Lung (tissue), 12 donors: ENCODE data around the gene SLC37A1. TPM values are rescaled to one million over a fixed set of nuclear protein-coding genes. Genes with fewer than 3 reads are reported as not detected.

Source experiments
- ATAC-seq: fragments of 200-7000 bp; cut with Tn5 transposase; one replicate; pipeline ENCODE4 v1.9.1; 2020; ENCODE audit warnings: moderate number of reproducible peaks; ENCODE audit not compliant: insufficient read depth, low FRiP score
- DNase-seq, 3 donors: peaks; one replicate each; pipeline ENCODE4 v3.0.0-alpha.2; 2013 to 2017
- H3K27ac ChIP-seq, 2 donors: one replicate each; pipeline ENCODE4 v1.5.1; 2013; ENCODE audit warnings: mild to moderate bottlenecking in 2 of 2, moderate library complexity in 2 of 2, control low read depth in 1 of 2, inconsistent platforms in 1 of 2, low read depth in 1 of 2, low read length in 1 of 2
- H3K27me3 ChIP-seq, 3 donors: one replicate each; pipeline ENCODE4 v1.5.1; 2013; ENCODE audit warnings: low read length in 2 of 3; ENCODE audit not compliant: control insufficient read depth in 3 of 3, insufficient read depth in 3 of 3
- H3K36me3 ChIP-seq, 4 donors: one replicate each; pipeline ENCODE4 v1.5.1; 2013; ENCODE audit warnings: low read length in 4 of 4, mild to moderate bottlenecking in 1 of 4, moderate library complexity in 1 of 4; ENCODE audit not compliant: control insufficient read depth in 4 of 4, insufficient read depth in 4 of 4
- H3K4me1 ChIP-seq, 5 donors: one replicate each; pipeline ENCODE4 v1.5.1; 2013; ENCODE audit warnings: low read length in 5 of 5, mild to moderate bottlenecking in 2 of 5, moderate library complexity in 1 of 5; ENCODE audit not compliant: control insufficient read depth in 5 of 5, insufficient read depth in 5 of 5
- H3K4me3 ChIP-seq: one replicate; pipeline ENCODE4 v1.5.1; 2013; ENCODE audit warnings: mild to moderate bottlenecking, control low read depth, moderate library complexity
- H3K9ac ChIP-seq, 2 donors: one replicate each; pipeline ENCODE4 v1.5.1; 2013; ENCODE audit warnings: low read length in 2 of 2, control low read depth in 1 of 2; ENCODE audit not compliant: insufficient read depth in 1 of 2
- H3K9me3 ChIP-seq, 4 donors: one replicate each; pipeline ENCODE4 v1.5.1; 2013; ENCODE audit warnings: low read length in 3 of 4, mild to moderate bottlenecking in 1 of 4, moderate library complexity in 1 of 4; ENCODE audit not compliant: control insufficient read depth in 4 of 4, insufficient read depth in 3 of 4
- WGBS, 2 donors: extraction: QIAGEN DNeasy Blood & Tissue Kit; methylation state at CpG; one replicate each; pipeline ENCODE4 v1.1.7; 2013; 5-methylcytosine and 5-hydroxymethylcytosine counted together
- polyA plus RNA-seq, 2 donors: library from polyadenylated mRNA; stranded (reverse); fragments of 200-250 nt; gene quantifications; one replicate each; pipeline ENCODE4 v1.2.1, GENCODE V29; 2013
- total RNA-seq, 2 donors: library from RNA; depleted of rRNA in 1 of 2; stranded (reverse); fragments of >200 nt in 1 of 2; gene quantifications; one replicate each; pipeline ENCODE4 v1.2.1, GENCODE V29; 2014 to 2021
- TF ChIP-seq, protein P1 (sequence below): IDR thresholded peaks from 2 replicates; pipeline ENCODE4 v1.5.1; 2012; ENCODE audit warnings: mild to moderate bottlenecking; ENCODE audit errors: control extremely low read depth, extremely low read depth
- donor health status: control.
- donor health status: control.
- donor health status: Bipolar disorder and iron deficiency.
- donor health status: healthy.
- donor health status: DM: yes; HTN: yes; CAD: no.

Gene SLC37A1
- total and polyA plus RNA-seq, 4 donors, result 13.3 to 29.5 (median 19.6) TPM

- no peaks in the 10 kb centered on the region for H3K9me3 ChIP-seq
- no peak overlapping the region for H3K9ac ChIP-seq
- H3K4me3 ChIP-seq, result no peak overlapping the region
- 90 to 91% methylated on average over 14 of the region's 14 CpGs for WGBS, 2 donors
- TF ChIP-seq, protein P1, sequence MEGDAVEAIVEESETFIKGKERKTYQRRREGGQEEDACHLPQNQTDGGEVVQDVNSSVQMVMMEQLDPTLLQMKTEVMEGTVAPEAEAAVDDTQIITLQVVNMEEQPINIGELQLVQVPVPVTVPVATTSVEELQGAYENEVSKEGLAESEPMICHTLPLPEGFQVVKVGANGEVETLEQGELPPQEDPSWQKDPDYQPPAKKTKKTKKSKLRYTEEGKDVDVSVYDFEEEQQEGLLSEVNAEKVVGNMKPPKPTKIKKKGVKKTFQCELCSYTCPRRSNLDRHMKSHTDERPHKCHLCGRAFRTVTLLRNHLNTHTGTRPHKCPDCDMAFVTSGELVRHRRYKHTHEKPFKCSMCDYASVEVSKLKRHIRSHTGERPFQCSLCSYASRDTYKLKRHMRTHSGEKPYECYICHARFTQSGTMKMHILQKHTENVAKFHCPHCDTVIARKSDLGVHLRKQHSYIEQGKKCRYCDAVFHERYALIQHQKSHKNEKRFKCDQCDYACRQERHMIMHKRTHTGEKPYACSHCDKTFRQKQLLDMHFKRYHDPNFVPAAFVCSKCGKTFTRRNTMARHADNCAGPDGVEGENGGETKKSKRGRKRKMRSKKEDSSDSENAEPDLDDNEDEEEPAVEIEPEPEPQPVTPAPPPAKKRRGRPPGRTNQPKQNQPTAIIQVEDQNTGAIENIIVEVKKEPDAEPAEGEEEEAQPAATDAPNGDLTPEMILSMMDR, result no peak
- DNase-seq (no peak), ATAC-seq (no peak)
- H3K4me1 ChIP-seq, result no peaks in the 10 kb centered on the region
- H3K27me3 ChIP-seq, result no peaks in the 10 kb centered on the region
- H3K36me3 ChIP-seq, result peaks cover 0 to 42% (median 0%) of the 10 kb centered on the region in 4 donors
- no peak overlapping the region for H3K27ac ChIP-seq
Observed at GRCh38 chr21:42556960-42557359, 43.3 kb downstream of the SLC37A1 start.

DNA sequence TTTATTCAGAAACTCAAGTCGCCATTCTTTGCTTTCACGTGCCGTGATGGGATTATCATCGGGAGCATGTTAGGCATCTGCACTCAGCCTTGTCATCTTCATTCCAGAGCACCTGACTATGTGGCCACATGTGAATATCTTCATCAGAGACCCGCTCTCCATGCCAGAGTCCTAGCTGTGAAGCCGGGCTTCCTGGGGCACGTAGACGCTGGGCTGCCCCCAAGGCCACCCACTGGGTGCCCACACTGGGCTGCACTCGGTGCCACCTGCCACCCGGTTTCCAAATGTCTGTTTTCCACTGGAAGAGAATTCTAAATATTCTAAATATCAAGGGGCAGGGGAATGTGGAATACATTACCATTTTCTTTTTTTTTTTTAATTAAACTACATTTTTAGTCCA, 43.8 kb downstream of the SLC37A1 start:
- H3K27ac ChIP-seq, result no peak overlapping the region
- H3K36me3 ChIP-seq, result peaks cover 0 to 45% (median 0%) of the 10 kb centered on the region in 4 donors
- no peaks in the 10 kb centered on the region for H3K9me3 ChIP-seq
- DNase-seq (no peak), ATAC-seq (no peak)
- WGBS, 2 donors, result 98 to 99% methylated on average over 10 of the region's 10 CpGs
- no peaks in the 10 kb centered on the region for H3K27me3 ChIP-seq
- H3K9ac ChIP-seq, result no peak overlapping the region
- no peak overlapping the region for H3K4me3 ChIP-seq
- no peaks in the 10 kb centered on the region for H3K4me1 ChIP-seq
- TF ChIP-seq, protein P1, result no peak

DNA sequence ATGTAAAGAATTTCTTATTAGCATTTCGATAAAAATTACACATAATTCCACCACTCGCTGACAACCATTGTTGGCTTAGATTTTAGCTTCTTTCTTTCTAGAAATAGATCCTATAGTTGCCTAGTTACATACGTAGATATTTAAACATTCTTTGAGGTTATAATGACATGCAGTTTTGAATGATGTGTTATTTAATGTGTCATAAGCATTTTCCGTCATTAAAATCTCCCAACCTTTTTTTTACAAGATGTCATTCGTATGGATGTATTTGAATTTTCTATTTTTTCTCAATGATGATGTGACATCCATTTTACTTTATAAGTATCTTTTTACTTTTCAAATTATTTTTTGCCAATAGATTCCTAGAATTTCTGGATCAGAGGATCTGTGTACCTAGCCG, 44.7 kb downstream of the SLC37A1 start:
- DNase-seq (no peak), ATAC-seq (no peak)
- Histone ChIP-seq H3K4me1 (no peaks in the 10 kb centered on the region), H3K36me3 (peaks cover 0 to 54% (median 0%) of the 10 kb centered on the region in 4 donors), H3K27me3 (no peaks in the 10 kb centered on the region), H3K27ac (no peak overlapping the region), H3K4me3 (no peak overlapping the region), H3K9me3 (no peaks in the 10 kb centered on the region), H3K9ac (no peak overlapping the region)
- WGBS, 2 donors, result 95 to 97% methylated on average over 6 of the region's 6 CpGs
- TF ChIP-seq, protein P1, result no peak

DNA sequence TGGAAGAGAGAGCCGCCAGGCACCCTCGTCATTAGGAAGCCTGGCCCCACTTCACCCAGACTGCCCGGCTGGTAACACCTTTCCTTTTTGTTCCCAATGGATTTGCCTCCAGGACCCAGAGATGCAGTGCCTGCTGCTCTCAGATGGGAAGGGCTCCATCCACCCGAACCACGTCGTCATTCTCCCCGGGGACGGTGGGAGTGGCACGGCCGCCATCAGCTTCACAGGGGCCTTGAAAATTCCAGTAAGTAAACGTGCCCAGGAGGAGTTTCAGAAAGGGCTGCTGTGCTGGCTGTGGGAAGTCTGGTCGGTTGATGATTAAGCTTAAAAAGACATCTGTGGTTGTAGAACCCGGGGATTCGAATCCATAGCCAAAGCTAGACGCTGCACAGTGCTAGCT, 45.2 kb downstream of the SLC37A1 start:
- 94 to 95% methylated on average over 15 of the region's 15 CpGs for WGBS, 2 donors
- H3K36me3 ChIP-seq, result peaks cover 0 to 57% (median 0%) of the 10 kb centered on the region in 4 donors
- TF ChIP-seq, protein P1, result no peak
- ATAC-seq (no peak), DNase-seq (no peak)
- no peak overlapping the region for H3K4me3 ChIP-seq
- no peaks in the 10 kb centered on the region for H3K9me3 ChIP-seq
- no peaks in the 10 kb centered on the region for H3K4me1 ChIP-seq
- H3K27ac ChIP-seq, result no peak overlapping the region
- no peak overlapping the region for H3K9ac ChIP-seq
- H3K27me3 ChIP-seq, result no peaks in the 10 kb centered on the region
